Endothelial cell of umbilical vein (primary cell): ENCODE measurements around the gene ANKS1A. TPM values are rescaled to one million over a fixed set of nuclear protein-coding genes. Genes with fewer than 3 reads are reported as not detected.
A peak's percentile ranks its signal among the peaks of the same experiment; 100 is the strongest.

Experiments used
- BruUV-seq: library from RNA; stranded (reverse); fragments of 400-500 nt; replicated peaks from 2 replicates; lab custom pipeline; 2021; lab: Mats Ljungman, UMichigan
- CTCF ChIA-PET: fragments of 300-600, 350-600 bp; sonication (Branson Sonifier 250); formaldehyde crosslinking; loops from one replicate; lab custom pipeline; 2021; ENCODE audit warnings: antibody characterized with exemption, inconsistent platforms; lab: Charles Lee
- POLR2A ChIA-PET: fragments of 300-600, 350-600 bp; sonication (Branson Sonifier 250); formaldehyde crosslinking; loops from one replicate; lab custom pipeline; 2021; ENCODE audit warnings: antibody characterized with exemption, inconsistent platforms; lab: Charles Lee
- DNase-seq: peaks from one replicate; pipeline ENCODE4 v3.0.0-alpha.2; 2011; ENCODE audit warnings: low read depth, low spot score
- FAIRE-seq: peaks from 2 replicates; lab custom pipeline; 2011; peaks lifted over from hg19 to GRCh38; lab: Jason Lieb, UNC
- H2AFZ ChIP-seq: 2 replicates; pipeline ENCODE4 v1.6.0; 2012; ENCODE audit warnings: low read depth, low read length, control low read depth, inconsistent platforms
- H3K27ac ChIP-seq: 2 replicates; pipeline ENCODE4 v1.5.1; 2011; ENCODE audit warnings: low read depth, mild to moderate bottlenecking, control low read depth, low read length, moderate library complexity; ENCODE audit not compliant: insufficient read depth
- H3K27me3 ChIP-seq, 2 experiments: 2 replicates each; pipeline versions ENCODE4 v1.6.0 to v1.6.1; 2011; ENCODE audit warnings: low read length in 2 of 2, mixed read lengths in 1 of 2; ENCODE audit not compliant: control insufficient read depth in 2 of 2, insufficient read depth in 2 of 2
- H3K36me3 ChIP-seq, 2 experiments: 2 replicates in 1 of 2; 3 replicates in 1 of 2; pipeline ENCODE4 v1.5.1; 2011; ENCODE audit warnings: low read length in 2 of 2, mild to moderate bottlenecking in 1 of 2, moderate library complexity in 1 of 2; ENCODE audit not compliant: control insufficient read depth in 2 of 2, insufficient read depth in 2 of 2; ENCODE audit errors: extremely low read depth in 1 of 2
- H3K4me1 ChIP-seq: 3 replicates; pipeline ENCODE4 v1.5.1; 2011; ENCODE audit warnings: mild to moderate bottlenecking, low read length; ENCODE audit not compliant: control insufficient read depth, insufficient read depth; ENCODE audit errors: extremely low read depth
- H3K4me2 ChIP-seq: 2 replicates; pipeline ENCODE4 v1.6.1; 2011; ENCODE audit warnings: low read length, control low read depth, mixed read lengths; ENCODE audit not compliant: insufficient read depth
- H3K4me3 ChIP-seq, 3 experiments: fragments of 200-600 bp in 1 of 3; sonication (generic), shearing (Covaris generic) in 1 of 3; replicated peaks in 1 of 3; 2 replicates each; pipeline ENCODE4 v1.5.1; 2011 to 2016; ENCODE audit warnings: control low read depth in 3 of 3, low read length in 3 of 3, mild to moderate bottlenecking in 2 of 3, inconsistent platforms in 1 of 3, low read depth in 1 of 3, moderate library complexity in 1 of 3; ENCODE audit not compliant: insufficient read depth in 1 of 3
- H3K79me2 ChIP-seq: 2 replicates; pipeline ENCODE4 v1.6.0; 2012; ENCODE audit warnings: low read length, inconsistent platforms; ENCODE audit not compliant: control insufficient read depth, insufficient read depth
- H3K9ac ChIP-seq: replicated peaks from 2 replicates; pipeline ENCODE3; 2011; ENCODE audit warnings: low read length, control low read depth; ENCODE audit not compliant: insufficient read depth; ENCODE audit errors: extremely low read depth
- H3K9me1 ChIP-seq: replicated peaks from 3 replicates; pipeline ENCODE4 v1.6.0; 2011; ENCODE audit warnings: mild to moderate bottlenecking, low read length; ENCODE audit not compliant: control insufficient read depth, insufficient read depth; ENCODE audit errors: extremely low read depth
- H3K9me3 ChIP-seq: replicated peaks from 2 replicates; pipeline ENCODE4 v1.5.1; 2012; ENCODE audit warnings: low read length, inconsistent platforms; ENCODE audit not compliant: control insufficient read depth, insufficient read depth
- H4K20me1 ChIP-seq: replicated peaks from 2 replicates; pipeline ENCODE3; 2011; ENCODE audit warnings: mild to moderate bottlenecking, low read length; ENCODE audit not compliant: control insufficient read depth, insufficient read depth; ENCODE audit errors: extremely low read depth
- CTCF ChIP-seq, 2 donors: IDR thresholded peaks; 1 replicate in 1 of 2; 2 replicates in 1 of 2; pipeline ENCODE4 v1.5.1; 2011; ENCODE audit warnings: low read length in 2 of 2, mild to moderate bottlenecking in 2 of 2, moderate library complexity in 2 of 2, control low read depth in 1 of 2, inconsistent platforms in 1 of 2, low read depth in 1 of 2; ENCODE audit not compliant: insufficient read depth in 1 of 2; ENCODE audit errors: extremely low read depth in 1 of 2
- EZH2 ChIP-seq: IDR thresholded peaks from 2 replicates; pipeline ENCODE4 v1.6.1; 2012; ENCODE audit warnings: borderline replicate concordance, low read depth, mild to moderate bottlenecking, moderate library complexity, low read length, inconsistent platforms; ENCODE audit not compliant: severe bottlenecking
- FOS ChIP-seq: IDR thresholded peaks from 2 replicates; pipeline ENCODE4 v1.6.1; 2011; ENCODE audit warnings: mild to moderate bottlenecking, low read length, moderate library complexity, borderline replicate concordance; ENCODE audit not compliant: insufficient read depth
- GATA2 ChIP-seq: IDR thresholded peaks from 2 replicates; pipeline ENCODE4 v1.7.0; 2011; ENCODE audit warnings: low read depth, mild to moderate bottlenecking, moderate library complexity, mixed read lengths, low read length; ENCODE audit not compliant: insufficient read length, insufficient read depth
- JUN ChIP-seq: IDR thresholded peaks from 2 replicates; pipeline ENCODE4 v1.6.1; 2011; ENCODE audit warnings: borderline replicate concordance, low read depth; ENCODE audit not compliant: insufficient read length, insufficient read depth
- MAX ChIP-seq: IDR thresholded peaks from 2 replicates; pipeline ENCODE4 v1.6.1; 2011; ENCODE audit not compliant: insufficient read depth, insufficient read length
- MYC ChIP-seq: IDR thresholded peaks from one replicate; pipeline ENCODE4 v1.6.1; 2011; ENCODE audit warnings: mild to moderate bottlenecking, low read depth, low read length
- POLR2A ChIP-seq: IDR thresholded peaks from 2 replicates; pipeline ENCODE4 v1.6.1; 2012; ENCODE audit warnings: low read depth, mild to moderate bottlenecking, control low read depth, low read length
- POLR2AphosphoS5 ChIP-seq: IDR thresholded peaks from 2 replicates; pipeline ENCODE4 v1.6.1; 2012; ENCODE audit warnings: low read depth, mild to moderate bottlenecking, control low read depth, low read length, moderate library complexity; ENCODE audit not compliant: insufficient read depth
- dilution Hi-C: fragments of 300-500 bp; cut with MboI; formaldehyde crosslinking; loops from one replicate; pipeline ENCODE4 v1.15.0; 2019; ENCODE audit warnings: low sequenced_read_pairs; ENCODE audit not compliant: extremely low pct_ligation_motif_present
- intact Hi-C: fragments of 100-400 bp; cut with micrococcal nuclease; formaldehyde crosslinking; loops from one replicate; pipeline ENCODE4 v1.10.0; 2022
- polyA plus RNA-seq, 4 experiments: library from polyadenylated mRNA; depleted of rRNA in 3 of 4; stranded (reverse) in 3 of 4; unstranded in 1 of 4; fragments of >200 nt; gene quantifications; 2 replicates each; pipeline versions ENCODE4 v1.2.1 to v1.2.3, GENCODE V29; 2011 to 2012; ENCODE audit warnings: missing spikeins in 1 of 4
- total RNA-seq: library from RNA; stranded (reverse); gene quantifications from 2 replicates; pipeline ENCODE4 v1.2.3, GENCODE V29; 2021

ANKS1A gene
- total and polyA plus RNA-seq, 2 donors (not counting 3 experiments of a cell fraction or from before 2014, with no cell fraction given), result 8.9 to 26.1 TPM

- no peaks in the 10 kb centered on the region for H3K9me1 ChIP-seq
- intact Hi-C loops, result loop anchor here (1.0 to 2.0 kb wide), 4 partner anchors 23 to 131 kb away; partner anchors contain the start of gene SNRPC
Measured at GRCh38 chr6:34888514-34888856, 570 bp upstream of the ANKS1A start.

More at GRCh38 chr6:34888514-34888856, 570 bp upstream of the ANKS1A start:
- no peaks in the 10 kb centered on the region for H3K27me3 ChIP-seq
- peak overlapping the region; percentile 86 for H2AFZ ChIP-seq
- H3K4me3 ChIP-seq, result peak overlapping the region; percentile 80 to 96 (median 87)
- H3K4me1 ChIP-seq, result peaks cover 14% of the 10 kb centered on the region
- FAIRE-seq, result no peak
- H3K4me2 ChIP-seq, result peak overlapping the region; percentile 98
- POLR2A ChIA-PET, result no interaction called here
- peak overlapping the region; percentile 86 for H3K9ac ChIP-seq
- DNase-seq, result no peak
- peaks cover 0 to 3% of the 10 kb centered on the region in 2 experiments for H3K36me3 ChIP-seq
- H4K20me1 ChIP-seq, result no peaks in the 10 kb centered on the region
- BruUV-seq, result no TSS peak
- peaks cover 29% of the 10 kb centered on the region for H3K79me2 ChIP-seq
- no peak for TF ChIP-seq MAX
- no peak for TF ChIP-seq POLR2A
- TF ChIP-seq JUN, result no peak
- TF ChIP-seq MYC, result no peak
- no peak for TF ChIP-seq EZH2
- no peak for TF ChIP-seq POLR2AphosphoS5
- no peak for TF ChIP-seq FOS
- no peak for TF ChIP-seq GATA2
- TF ChIP-seq CTCF (IDR thresholded peaks at IDR 0.05; ENCODE audit: extremely low read depth in 1 of 2, insufficient read depth in 1 of 2, low read depth in 1 of 2, low read length in 2 of 2), result no peak
- H3K27ac ChIP-seq, result peak overlapping the region; percentile 82
- CTCF ChIA-PET, result interaction anchor here (0.6 to 4.5 kb wide), 10 partner anchors 10 to 429 kb away, joined by 3 to 18 read pairs (median 4); partner anchors contain the start of gene BLTP3A
- H3K9me3 ChIP-seq, result no peaks in the 10 kb centered on the region
- dilution Hi-C loops, result no loop called here
